NCI-H2196 treated with DMSO at 0.1 percent for 48 hours (cell line): Measurements from ENCODE around the gene SEMA3B.
A peak's percentile ranks its signal among the peaks of the same experiment; 100 is the strongest.

Source experiments
- DNase-seq: peaks from one replicate; lab custom pipeline; 2025; ENCODE audit not compliant: unreplicated experiment; lab: John Stamatoyannopoulos, UW

SEMA3B gene

GRCh38 chr3:50292159-50293078 is 23.5 kb downstream of the SEMA3B start, which contains the start of gene IFRD2:
Gene IFRD2 (minus strand): TSS chr3:50292429. CDS start chr3:50292274, 155 bp downstream.
- peak; percentile 78 for DNase-seq

- DNase-seq: no peak
These were observed 24.3 kb downstream of the SEMA3B start for GRCh38 chr3:50293079-50293801.

- no peak for DNase-seq
These were observed 25.1 kb downstream of the SEMA3B start for GRCh38 chr3:50294089-50294488.

- DNase-seq: no peak
These were observed 25.8 kb downstream of the SEMA3B start for GRCh38 chr3:50294492-50295403.

- DNase-seq: no peak
These were observed 26.8 kb downstream of the SEMA3B start for GRCh38 chr3:50295553-50296431.

GRCh38 chr3:50296721-50297383 is 27.9 kb downstream of the SEMA3B start:
- DNase-seq: no peak

- no peak for DNase-seq
These were observed 28.4 kb downstream of the SEMA3B start for GRCh38 chr3:50297384-50297775.

GRCh38 chr3:50297896-50298725 is 29.2 kb downstream of the SEMA3B start:
- no peak for DNase-seq

- DNase-seq: peak; percentile 80
These were observed 30.1 kb downstream of the SEMA3B start, which contains the start of the genes HYAL3 and NAA80 for GRCh38 chr3:50298836-50299637. Gene HYAL3 (minus strand): TSS chr3:50299405. CDS start chr3:50295602, 3,803 bp downstream. Gene NAA80 (minus strand): TSS chr3:50299405. CDS start chr3:50297463, 1,942 bp downstream.

- DNase-seq: no peak
These were observed 30.6 kb downstream of the SEMA3B start for GRCh38 chr3:50299638-50299928.

- DNase-seq: no peak
These were observed 31.2 kb downstream of the SEMA3B start for GRCh38 chr3:50299929-50300680.

GRCh38 chr3:50300681-50301254 is 31.8 kb downstream of the SEMA3B start:
- no peak for DNase-seq

GRCh38 chr3:50302095-50303012 is 33.4 kb downstream of the SEMA3B start:
- DNase-seq: no peak

GRCh38 chr3:50303013-50303815 is 34.3 kb downstream of the SEMA3B start, which contains the start of gene HYAL1:
Gene HYAL1 (minus strand): TSS chr3:50303574. CDS start chr3:50302956, 618 bp downstream.
- DNase-seq: no peak

- no peak for DNase-seq
These were observed 35.7 kb downstream of the SEMA3B start for GRCh38 chr3:50304601-50305000.
